ENCODE measurements around the gene RBKS. TPM values are rescaled to one million over a fixed set of nuclear protein-coding genes. Genes with fewer than 3 reads are reported as not detected.

The RBKS gene
- total RNA-seq, 1 donor from 2014 or later, result 0.79 TPM

DNA sequence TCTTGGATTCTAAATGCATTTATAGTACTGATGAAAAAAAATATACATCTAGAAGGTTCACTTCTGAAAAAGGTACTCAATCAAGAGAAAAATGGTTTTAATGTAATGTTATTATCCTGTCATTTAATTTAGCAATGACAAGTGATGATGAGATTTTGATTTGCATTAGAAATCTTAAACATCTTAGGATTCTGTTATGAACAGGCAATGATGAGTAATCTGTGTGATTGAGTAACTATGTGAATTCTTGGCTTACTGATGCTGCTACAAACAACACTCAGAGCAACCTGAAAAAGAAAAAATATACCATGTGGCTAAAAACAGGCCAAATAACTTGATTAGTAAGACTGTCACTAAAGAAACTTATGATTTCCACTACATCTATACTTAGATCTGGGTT, 30.1 kb downstream of the RBKS start:
- DNase-seq (ENCODE audit: low read depth, low spot score), result no peak
- Mint-ChIP-seq H3K4me1 (no peaks in the 10 kb centered on the region), H3K27me3 (ENCODE audit: low read depth) (no peaks in the 10 kb centered on the region), H3K4me3 (no peak overlapping the region), H3K36me3 (ENCODE audit: low read depth) (no peaks in the 10 kb centered on the region), H3K9me3 (peaks cover 10% of the 10 kb centered on the region), H3K27ac (ENCODE audit: unreplicated experiment) (no peak overlapping the region)
- TF ChIP-seq, protein P1, sequence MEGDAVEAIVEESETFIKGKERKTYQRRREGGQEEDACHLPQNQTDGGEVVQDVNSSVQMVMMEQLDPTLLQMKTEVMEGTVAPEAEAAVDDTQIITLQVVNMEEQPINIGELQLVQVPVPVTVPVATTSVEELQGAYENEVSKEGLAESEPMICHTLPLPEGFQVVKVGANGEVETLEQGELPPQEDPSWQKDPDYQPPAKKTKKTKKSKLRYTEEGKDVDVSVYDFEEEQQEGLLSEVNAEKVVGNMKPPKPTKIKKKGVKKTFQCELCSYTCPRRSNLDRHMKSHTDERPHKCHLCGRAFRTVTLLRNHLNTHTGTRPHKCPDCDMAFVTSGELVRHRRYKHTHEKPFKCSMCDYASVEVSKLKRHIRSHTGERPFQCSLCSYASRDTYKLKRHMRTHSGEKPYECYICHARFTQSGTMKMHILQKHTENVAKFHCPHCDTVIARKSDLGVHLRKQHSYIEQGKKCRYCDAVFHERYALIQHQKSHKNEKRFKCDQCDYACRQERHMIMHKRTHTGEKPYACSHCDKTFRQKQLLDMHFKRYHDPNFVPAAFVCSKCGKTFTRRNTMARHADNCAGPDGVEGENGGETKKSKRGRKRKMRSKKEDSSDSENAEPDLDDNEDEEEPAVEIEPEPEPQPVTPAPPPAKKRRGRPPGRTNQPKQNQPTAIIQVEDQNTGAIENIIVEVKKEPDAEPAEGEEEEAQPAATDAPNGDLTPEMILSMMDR (conservative IDR thresholded peaks at IDR 0.05), result no peak

DNA sequence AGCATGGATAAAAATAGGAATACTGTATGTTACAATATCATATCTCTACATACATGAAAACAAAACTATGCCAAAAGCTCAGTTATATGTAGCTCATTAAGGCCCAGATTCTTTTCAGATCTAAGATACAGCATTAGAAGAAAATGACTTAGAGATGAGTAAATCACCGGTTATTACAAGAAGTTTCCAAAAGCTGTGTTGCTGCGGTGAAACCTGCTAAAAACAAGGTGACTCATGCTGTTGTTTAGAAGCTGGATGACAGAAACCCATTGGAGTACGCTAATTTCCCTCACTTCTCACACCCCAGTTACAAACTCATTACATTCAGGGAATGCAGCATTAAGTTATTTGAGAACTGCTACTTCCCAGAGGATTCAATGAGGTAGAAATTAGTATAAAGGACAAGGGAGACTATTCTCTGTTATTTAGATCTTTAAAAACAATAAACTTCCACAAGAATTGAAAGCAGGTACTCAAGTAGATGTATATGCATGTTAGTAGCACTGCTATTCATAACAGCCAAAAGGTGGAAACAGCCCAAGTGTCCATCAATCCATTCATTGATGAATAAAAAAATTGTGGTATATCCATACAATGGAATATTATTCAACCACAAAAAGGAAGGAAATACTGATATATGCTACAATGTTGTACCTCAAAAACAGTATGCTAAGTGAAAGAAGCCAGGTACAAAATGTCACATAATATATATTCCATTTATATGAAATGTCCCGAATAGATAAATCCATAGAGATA, 32.6 kb downstream of the RBKS start:
- H3K27me3 Mint-ChIP-seq (ENCODE audit: low read depth), result no peaks in the 10 kb centered on the region

DNA sequence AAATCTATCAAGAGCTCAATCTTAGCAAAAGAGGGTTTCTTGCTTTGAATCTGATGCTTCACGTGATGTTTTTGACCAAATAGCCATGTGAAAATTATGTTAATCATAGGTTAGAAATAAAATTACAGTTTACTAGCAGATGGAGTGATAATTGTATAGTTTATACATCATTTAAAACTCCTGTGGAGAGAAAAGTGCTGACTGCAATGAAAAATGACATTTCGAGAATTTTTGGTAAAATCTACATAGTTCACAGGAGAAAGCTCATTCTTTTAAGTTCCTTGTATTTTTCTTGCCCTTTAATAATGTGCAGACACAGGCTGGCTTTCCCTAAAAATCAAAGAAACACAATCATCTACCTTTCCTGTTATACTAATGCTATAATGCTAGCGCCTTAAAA, 33.2 kb downstream of the RBKS start:
- Mint-ChIP-seq H3K4me1 (no peaks in the 10 kb centered on the region), H3K27ac (ENCODE audit: unreplicated experiment) (no peak overlapping the region), H3K4me3 (no peak overlapping the region), H3K9me3 (peaks cover 15% of the 10 kb centered on the region), H3K27me3 (ENCODE audit: low read depth) (no peaks in the 10 kb centered on the region), H3K36me3 (ENCODE audit: low read depth) (no peaks in the 10 kb centered on the region)
- TF ChIP-seq, protein P1 (conservative IDR thresholded peaks at IDR 0.05), result no peak
- DNase-seq (ENCODE audit: low read depth, low spot score), result no peak

More for the DNA sequence above, 32.6 kb downstream of the RBKS start:
- Mint-ChIP-seq H3K27ac (ENCODE audit: unreplicated experiment) (no peak overlapping the region), H3K9me3 (peaks cover 15% of the 10 kb centered on the region), H3K4me1 (no peaks in the 10 kb centered on the region), H3K36me3 (ENCODE audit: low read depth) (no peaks in the 10 kb centered on the region), H3K4me3 (no peak overlapping the region)
- DNase-seq (ENCODE audit: low read depth, low spot score), result no peak
- TF ChIP-seq, protein P1 (conservative IDR thresholded peaks at IDR 0.05), result no peak

DNA sequence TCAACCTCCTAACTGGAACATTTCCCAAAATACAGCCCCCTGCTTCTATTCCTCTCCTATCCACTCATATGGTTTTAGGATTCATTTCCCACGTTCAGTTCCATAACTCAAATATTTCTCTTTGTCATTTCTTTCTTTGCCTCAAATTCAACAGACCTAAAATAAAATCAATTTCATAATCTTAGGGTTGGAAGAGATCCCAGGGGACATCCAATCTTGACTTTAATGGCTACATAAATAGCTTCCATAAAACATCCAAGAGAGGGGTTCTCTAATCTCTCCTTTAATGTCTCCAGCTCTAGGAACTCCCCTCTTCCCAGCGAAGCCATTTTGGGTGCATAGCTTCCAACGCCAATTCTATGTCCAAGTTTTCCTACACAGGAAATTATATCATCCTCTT, 33.8 kb downstream of the RBKS start:
- Mint-ChIP-seq H3K4me1 (no peaks in the 10 kb centered on the region), H3K9me3 (peaks cover 15% of the 10 kb centered on the region), H3K27me3 (ENCODE audit: low read depth) (no peaks in the 10 kb centered on the region)

DNA sequence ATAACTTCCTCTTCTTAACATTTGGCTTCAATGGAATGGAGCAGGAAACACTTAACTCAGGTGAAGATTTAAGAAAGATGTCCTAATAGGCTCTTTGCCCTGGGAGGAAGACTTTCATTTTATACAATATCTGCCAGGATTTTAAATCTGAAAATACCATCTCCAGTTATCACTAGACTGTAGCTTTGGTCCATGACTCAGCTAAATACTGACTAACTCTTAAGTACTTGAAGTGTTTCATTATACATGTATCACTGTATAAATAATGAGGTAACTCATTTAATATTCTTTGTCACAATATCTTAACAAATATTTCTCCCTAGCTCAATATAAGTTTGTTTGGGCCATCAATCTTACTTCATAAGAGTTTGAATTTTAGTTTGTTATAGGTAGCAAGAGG, 34.7 kb downstream of the RBKS start:
- Mint-ChIP-seq H3K27me3 (ENCODE audit: low read depth) (no peaks in the 10 kb centered on the region), H3K4me3 (no peak overlapping the region), H3K9me3 (peaks cover 15% of the 10 kb centered on the region), H3K27ac (ENCODE audit: unreplicated experiment) (no peak overlapping the region), H3K36me3 (ENCODE audit: low read depth) (no peaks in the 10 kb centered on the region), H3K4me1 (no peaks in the 10 kb centered on the region)
- no peak for DNase-seq (ENCODE audit: low read depth, low spot score)
- TF ChIP-seq, protein P1 (conservative IDR thresholded peaks at IDR 0.05), result no peak

More for the DNA sequence above, 33.8 kb downstream of the RBKS start:
- H3K27ac Mint-ChIP-seq (ENCODE audit: unreplicated experiment), result no peak overlapping the region
- no peaks in the 10 kb centered on the region for H3K36me3 Mint-ChIP-seq (ENCODE audit: low read depth)
- TF ChIP-seq, protein P1 (conservative IDR thresholded peaks at IDR 0.05), result no peak
- no peak overlapping the region for H3K4me3 Mint-ChIP-seq
- no peak for DNase-seq (ENCODE audit: low read depth, low spot score)

Measured in neural crest cell (in vitro differentiated cells).